NCI-H82 treated with DMSO at 0.1 percent for 48 hours (cell line): ENCODE results near the gene KIF15.
"Not testable (repeated sequence)": the region's sequence is repeated elsewhere in the genome, so short reads cannot be mapped to it uniquely, and the experiment has no call there.

ENCODE experiments used
- DNase-seq: peaks from one replicate; lab custom pipeline; 2025; ENCODE audit not compliant: unreplicated experiment; lab: John Stamatoyannopoulos, UW

The KIF15 gene

DNA sequence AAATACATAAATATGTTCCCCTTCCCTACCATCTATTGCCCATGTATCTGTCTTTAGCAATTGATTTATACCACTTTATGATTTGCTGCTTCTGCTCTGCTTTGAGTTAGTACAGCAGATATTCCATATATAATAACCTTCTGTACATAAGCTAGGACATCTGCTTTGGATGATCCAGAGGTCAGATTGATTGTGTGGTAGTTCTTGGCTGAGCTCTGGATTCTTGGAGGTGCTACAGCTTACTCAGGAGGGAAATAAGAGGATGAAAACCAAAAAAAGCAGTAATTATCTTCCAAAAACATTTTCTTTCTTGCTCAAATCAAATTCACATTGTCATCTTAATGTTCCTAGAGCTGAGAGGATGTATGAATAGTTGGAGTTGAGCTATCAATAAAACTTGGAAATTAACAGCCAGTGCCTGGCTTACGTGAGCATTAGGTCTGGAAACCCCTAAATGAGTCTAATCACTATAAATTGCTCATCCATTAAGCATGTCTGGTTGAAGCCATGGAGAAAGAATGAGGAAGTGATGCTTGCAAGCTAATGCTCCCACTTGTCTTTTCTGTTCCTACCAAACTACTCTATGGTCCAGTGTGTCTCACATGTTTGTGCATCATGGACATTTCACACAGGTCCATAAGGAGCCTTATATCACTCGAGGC lies 63.8 kb downstream of the KIF15 start:
- no peak for DNase-seq

DNA sequence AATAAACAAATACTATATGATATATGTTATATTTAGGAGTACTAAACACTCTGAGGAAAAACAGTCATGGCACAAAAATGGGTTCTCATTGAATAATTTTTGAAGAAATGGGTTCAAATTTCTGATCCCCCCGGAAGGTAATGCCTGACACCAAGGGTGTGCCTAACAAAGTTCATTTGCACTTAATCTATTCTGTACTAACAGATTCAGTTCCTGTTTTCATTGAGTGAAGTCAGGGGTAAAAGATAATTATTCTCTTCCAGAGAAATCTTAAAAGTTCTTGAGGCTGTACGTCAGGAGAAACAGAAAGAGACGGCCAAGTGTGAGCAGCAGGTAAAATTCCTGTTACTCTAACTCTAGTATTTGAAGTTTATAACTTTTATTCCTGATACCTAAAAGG lies 65.6 kb downstream of the KIF15 start:
- no peak for DNase-seq

DNA sequence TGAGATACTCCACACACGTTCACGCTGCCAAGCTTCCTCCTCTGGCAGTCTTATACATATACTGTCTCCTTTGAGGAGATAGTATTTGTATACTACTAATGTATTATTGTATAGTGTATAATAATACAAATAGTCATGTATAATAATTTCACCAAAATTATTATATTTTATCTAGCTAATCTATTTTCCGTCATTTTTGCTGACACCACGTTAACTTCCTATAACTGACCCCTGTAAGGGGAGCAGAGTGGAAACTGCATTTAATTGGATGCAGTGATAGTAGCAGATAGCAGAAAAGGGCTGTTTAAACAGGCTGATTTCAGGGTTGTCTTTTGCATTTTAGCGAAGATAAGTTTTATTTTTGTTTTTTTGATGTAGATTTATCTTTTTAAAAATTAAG lies 69.6 kb downstream of the KIF15 start:
- no peak for DNase-seq

DNA sequence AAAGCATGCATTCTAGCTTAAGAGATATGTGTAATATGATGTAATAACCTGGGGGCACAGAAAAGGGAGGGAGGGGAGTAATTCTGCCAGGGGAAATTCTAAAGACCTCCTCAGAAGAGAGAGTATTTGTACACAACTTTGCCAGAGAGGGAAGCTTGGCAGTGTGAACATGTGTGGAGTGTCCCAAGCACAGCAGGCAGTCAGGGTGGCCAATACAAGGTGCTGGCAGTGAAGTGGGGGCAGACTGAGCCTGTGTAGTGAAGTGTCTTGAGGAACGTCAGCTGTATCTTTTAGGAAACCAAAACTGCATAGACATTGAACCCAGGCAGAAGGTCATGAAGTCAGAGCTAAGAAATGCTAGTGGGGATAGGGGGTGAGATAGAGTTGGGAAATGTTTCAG lies 70.4 kb downstream of the KIF15 start:
- no peak for DNase-seq

DNA sequence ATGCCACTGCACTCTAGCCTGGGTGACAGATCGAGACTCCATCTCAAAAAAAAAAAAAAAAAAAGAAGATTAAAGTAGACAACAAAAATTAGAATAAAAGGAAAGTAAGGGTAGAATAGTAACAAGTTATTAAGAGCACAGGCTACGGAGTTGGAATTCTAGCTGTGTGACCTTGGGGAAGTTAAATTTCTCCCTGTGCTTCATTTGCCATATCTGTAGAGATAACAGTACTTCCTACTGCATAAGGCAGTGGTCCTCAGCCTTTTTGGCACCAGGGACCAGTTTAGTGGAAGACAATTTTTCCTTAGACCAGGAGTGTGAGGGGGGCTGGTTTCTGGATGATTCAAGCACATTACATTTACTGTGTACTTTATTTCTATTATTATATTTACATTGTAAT lies 71.4 kb downstream of the KIF15 start:
- no peak for DNase-seq

DNA sequence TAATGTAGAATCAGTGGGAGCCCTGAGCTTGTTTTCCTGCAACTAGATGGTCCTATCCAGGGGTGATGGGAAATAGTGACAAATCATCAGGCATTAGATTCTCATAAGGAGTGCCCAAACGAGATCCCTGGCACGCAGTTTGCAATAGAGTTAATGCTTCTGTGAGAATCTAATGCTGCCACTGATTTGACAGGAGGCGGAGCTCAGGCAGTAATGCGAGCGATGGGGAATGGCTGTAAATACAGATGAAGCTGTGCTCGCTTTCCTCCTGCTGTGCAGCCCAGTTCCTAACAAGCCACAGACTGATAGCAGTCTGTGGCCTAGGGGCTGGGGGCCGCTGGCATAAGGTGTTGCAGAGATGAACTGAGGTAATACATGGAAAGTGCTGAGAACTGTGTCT lies 71.8 kb downstream of the KIF15 start:
- DNase-seq = no peak

DNA sequence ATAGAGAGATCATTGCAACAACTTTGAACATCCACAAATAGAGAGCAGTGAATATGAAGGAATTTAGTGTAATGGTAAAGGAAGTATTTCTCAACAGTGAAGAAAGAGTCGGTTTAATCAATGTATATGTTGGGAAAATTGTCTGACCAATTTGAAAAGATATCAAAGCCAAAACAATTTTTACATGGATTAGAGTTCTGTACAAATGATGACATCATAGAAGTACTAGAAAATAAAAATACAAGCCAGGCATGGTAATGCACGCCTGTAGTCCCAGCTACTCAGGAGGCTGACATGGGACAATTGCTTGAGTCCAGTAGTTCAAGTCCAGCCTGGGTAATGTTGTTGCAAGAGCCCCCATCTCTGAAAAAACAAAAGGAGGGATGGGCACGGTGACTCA lies 74.1 kb downstream of the KIF15 start:
- DNase-seq = no peak

DNA sequence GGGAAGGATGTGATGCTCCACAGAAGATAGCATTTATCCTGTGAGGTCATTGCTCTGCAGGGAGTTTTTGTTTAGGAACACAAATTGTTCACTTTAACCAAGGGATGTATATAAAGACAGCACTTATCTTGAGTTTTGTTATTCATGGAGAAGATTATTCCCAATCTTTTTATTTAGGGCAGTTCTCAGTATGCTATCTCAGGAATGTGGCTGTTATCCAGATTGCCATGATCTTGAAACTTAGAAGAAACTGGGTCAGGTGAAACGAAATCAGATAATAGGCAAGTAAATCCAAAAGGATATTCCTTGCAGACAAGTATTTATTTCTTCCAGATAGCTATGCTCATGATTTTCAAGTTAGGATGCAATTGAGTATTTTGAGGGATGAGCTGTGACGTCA lies 80.8 kb downstream of the KIF15 start:
- no peak for DNase-seq

DNA sequence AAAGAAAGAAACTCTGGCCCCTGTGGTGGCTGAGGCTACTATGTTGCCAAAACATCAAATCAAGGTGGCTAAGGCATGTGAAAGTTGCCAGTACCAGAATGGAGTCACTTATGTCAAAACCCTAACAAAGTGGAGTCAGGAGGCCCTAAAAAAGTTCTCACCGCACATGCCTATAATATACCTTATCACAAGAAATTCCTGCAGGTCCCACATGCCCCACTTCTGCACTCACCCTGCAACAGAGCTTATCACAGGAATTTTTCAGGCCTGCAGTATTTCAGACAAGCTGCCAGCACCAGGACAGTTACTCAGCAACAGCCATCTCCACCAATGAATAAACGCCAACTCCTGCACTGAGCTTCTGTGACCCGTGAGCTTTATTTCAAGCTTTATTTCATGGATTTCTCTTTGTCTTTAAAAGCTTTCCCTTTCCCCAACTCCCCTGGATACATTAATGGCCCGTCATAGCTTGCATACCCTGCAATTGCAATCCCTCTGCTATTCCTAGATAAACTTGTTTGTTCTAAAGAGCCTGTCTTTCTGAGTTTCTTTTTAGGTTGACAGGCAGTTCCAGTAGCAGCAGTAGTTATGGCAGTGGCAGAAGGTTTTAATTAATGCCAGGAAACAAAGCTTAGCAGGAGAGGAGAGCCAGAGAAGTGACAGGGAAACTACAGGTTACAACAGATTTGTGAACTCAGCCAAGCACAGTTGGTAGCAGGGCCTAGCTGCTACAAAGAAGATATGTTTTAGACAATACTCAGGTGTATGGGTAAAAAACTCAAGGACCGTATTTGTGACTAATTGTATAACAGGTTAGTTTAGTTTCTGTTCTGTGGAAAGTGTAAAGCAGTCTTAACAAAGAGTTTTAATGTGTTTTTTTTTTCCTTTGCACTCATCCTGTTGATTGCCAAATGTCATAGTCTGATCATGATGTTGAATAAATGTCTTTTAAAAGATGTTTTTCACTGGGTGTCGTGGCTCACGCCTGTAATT lies 84.2 kb downstream of the KIF15 start:
- DNase-seq = no peak

DNA sequence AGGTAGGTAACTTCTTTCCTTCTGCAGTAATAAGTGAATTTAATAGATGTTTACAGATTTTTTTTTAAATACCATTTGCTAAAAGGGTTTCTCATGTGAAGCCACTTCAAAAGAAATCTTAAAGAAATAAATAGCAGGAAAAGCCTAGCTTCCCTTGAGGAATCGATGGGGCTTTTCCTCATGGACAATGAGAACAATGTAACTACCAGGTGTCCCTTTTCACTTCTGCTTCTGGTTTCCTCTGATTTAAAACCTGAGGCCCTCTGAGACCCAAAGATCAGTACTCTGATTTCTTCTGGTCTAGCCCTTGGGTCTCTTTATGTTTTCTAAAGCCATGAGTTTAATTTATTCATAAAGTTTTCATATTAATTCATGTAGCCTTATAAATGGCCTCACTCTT lies 87.0 kb downstream of the KIF15 start:
- DNase-seq = no peak

DNA sequence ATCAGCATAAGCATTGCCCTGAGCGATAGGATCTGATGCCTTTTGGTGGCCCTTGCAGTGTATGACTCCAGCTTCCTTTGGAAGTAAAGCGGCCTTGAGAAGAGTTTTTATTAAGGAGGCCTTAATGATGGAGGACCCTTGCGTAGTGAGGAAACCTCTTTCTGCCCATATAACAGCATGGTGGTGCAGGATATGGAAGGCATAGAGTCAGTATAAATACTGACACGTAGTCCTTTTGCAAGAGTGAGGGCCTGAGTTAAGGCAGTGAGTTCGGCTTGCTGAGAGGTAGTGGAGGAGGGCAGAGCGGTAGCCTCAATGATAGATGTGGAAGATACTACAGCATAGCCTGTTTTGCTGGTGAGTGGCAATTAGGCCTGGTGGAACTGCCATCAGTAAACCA lies 95.1 kb downstream of the KIF15 start:
- DNase-seq = not testable (repeated sequence)

DNA sequence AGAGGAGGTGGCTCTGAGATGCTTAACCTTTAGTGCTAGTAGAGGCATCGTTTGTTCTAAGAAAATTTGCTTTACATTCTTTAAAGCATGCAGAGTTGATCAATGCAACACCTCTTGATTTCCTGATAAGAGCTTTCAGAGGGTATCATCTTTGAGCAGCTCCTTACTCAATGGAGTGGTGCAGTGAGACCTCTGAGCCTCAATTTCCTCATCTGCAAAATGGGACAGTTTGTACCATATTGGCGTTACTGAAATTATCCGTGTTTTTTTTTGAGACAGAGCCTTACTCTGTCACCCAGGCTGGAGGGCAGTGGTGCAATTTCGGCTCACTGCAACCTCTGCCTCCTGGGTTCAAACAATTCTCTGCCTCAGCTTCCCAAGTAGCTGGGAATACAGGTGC lies 98.5 kb downstream of the KIF15 start:
- no peak for DNase-seq

DNA sequence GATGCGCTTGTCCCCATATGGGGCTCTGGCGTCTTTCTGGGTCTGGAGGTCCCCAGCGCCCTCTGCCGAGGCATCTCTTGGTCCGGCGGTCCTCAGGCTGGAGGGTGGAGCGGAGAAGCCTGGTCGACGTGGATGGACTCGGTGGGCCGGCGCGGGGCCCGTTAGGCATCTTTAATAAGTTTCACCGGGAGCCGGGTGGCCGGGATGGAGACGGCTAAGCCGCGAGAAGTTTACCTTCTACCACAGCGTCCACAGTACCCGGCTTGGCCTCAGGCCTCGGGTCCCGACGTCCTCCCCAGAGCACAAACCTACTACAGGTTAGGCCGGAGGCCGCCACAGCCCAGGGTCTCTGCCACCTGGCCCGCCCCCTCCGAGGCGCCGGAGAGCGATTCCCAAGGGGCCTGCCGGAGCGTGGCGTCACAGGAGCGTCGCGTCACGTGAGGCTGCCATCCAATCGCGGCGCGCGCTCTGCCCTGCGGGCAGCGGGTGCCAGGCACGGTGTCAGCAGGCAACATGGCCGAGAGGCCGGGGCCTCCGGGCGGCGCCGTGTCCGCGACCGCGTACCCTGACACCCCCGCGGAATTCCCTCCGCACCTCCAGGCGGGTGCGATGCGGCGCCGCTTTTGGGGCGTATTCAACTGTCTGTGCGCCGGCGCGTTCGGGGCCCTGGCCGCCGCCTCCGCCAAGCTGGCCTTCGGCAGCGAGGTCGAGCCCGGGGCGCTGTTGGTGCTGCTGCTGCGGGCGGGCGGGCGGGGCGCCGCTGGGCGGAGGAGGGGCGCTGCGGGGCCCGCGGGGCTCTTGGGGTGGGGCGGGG lies 100.0 kb downstream of the KIF15 start, which contains the start of gene TMEM42:
Gene TMEM42, plus strand, starts transcription at position 501 of the 814 bp plus-strand sequence. Its CDS starts 13 bp downstream, at position 514.
- peak; percentile 50 for DNase-seq

DNA sequence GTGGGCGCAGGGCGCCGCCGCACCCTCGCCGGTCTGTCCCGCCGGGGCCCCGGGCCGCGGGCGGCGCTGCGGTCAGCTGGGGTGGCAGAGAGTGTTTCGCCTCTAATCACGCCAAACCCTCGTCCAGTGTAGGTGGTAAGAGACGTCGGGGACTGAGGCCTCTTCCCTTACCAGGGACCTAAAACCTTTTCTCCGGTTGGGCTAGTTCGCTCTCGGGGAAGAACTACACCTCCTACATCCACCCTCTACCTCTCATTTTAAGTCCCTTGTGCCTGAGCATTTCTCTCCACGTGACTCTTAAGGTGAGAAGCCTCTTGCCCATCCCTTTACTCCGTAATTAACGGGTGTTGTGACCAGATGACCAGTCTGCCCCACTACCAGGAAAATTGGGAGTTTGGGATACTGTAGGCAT lies 100.6 kb downstream of the KIF15 start:
- DNase-seq = no peak

DNA sequence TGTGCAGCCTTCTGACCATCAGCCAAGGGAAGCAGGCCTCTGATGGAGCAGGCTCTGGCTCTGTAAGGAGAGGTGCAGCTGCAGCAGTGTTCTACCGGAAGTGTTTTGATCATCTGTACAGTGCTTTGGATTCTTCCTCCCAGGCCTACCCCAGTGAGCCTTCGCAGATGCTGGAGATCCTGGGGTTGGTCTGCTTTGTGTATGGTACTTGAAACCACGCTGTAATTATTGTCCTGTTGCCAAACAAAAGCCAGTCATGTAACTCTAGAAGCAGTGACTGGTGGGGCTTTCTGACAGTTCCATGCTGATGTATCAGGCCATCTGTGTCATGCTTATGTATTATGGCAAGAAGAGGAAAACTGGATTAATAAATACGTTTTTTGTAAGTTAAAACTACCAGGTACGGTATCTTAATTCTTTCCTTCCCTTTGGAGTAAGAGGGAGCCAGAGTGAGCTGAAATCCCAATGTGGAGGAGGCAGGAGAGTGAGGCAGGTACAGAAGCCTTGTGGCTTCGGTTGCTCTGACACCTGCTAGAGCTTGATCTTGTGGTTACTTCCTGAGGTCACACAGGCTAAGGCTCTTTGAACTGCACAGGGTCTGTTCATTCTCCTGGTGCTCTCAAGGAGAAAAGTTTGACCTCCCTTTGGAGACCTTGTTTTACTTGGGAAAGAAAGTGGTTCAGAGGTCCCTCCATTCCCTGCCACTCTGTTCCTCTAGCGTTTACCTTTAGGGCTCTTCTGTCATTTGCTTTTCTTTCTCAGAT lies 103.9 kb downstream of the KIF15 start:
- DNase-seq = no peak

DNA sequence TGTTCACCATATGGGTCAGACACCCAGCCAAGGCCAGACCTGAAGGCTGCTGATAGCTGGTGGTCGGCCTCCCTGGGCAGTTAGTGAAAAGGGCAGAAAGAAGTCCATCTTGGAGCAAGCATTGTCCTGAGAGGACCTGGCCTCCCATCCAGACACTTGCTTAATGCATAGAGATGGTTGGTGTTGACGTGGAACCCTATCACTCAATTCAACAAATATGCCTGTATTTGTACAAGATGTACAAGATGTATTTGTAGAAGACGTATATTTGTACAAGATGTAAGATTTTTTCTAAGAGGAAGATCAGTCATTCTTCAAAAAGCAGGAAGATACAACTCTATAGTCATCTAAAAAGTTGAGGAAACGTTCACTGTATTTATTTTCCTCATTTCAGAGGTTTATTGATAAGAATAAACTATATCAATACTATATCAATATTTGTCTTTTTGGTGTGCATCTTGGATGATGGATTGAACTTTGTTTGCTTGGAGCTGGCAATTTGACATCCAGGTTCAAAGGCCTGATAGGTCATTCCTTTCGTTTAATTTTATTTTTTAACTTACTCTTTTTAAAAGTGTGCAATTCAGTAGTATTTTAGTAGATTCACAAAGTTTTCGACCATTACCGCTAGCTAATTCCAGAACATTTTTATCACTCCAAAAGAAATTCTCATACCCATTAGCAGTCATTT lies 106.0 kb downstream of the KIF15 start:
- DNase-seq = no peak

DNA sequence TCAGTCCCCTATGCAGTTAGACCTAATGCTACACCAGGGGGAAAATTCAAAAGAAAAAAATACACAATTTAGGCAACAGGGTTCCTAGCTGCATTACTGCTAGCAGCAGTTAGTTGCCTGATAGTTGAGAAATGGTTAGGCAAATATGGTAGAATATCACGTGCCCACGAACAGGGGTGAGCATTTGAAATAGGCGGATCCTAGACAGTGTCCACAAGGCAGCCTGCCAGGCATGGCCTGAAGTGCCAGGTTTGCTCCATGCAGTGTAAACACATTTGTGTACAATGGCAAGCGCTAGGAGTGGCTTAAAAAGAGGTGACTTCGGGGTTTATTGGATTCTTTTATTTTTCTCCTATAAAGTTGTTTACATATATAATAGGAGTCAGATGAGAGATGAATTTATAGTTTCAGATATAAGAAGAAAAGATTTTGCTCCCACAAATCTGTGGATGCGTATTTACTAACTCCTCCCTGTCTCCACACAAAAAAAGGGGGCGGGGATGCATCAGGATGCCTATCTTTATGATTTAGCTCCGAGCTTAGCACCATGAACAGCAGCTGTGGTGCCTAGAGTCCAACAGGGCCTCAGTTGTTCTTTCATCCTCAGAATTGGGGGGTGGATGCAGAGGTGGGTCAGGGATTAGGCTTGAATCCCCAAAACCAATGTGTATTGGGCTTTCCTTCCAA lies 108.9 kb downstream of the KIF15 start:
- no peak for DNase-seq

DNA sequence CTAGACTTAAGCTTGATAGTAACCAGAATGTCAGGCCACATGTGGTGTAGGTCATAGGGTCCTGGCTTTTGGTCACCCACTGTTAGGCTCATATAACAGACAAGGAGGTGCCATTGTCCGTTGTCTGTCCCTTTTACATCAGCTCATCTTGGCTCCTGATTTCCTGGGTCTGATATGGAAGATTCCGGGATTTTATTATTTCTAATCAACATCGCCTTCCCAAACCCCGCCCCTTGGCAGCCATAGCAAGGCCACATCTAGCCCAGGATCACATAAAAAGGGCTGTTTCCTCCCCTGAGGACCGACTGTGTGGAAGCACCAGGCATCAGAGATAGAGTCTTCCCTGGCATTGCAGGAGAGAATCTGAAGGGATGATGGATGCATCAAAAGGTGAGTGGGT lies 112.7 kb downstream of the KIF15 start, which contains the start of gene TGM4:
Gene TGM4, plus strand, starts transcription at position 301 of the 400 bp plus-strand sequence. Its CDS starts 71 bp downstream, at position 372.
- no peak for DNase-seq

DNA sequence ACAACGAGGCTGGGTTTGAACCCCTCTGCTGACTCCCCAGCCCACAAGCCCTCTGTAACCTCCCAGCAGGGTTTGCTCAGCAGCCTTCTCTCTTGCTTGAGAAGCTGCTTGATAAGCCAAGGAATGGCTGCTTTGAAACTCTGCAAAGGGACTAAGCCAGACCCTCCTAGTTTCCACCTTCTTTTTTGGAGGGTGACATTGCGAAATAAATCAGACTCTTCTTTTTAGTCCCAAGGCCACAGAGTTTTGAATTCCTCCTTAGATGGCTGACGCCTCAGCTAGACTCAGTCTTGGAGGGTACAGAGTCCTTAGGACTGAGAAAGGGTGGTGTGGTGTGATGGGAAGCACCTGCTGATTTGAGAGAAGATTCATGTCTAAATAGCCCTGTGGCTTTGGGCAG lies 114.0 kb downstream of the KIF15 start:
- no peak for DNase-seq
